Keratinocyte (primary cell): ENCODE data around the gene DLGAP1. TPM values are rescaled to one million over a fixed set of nuclear protein-coding genes. Genes with fewer than 3 reads are reported as not detected.

Experiments
- DNase-seq: peaks from one replicate; pipeline ENCODE4 v3.0.0-alpha.2; 2011; ENCODE audit warnings: low read depth, missing footprints, low spot score
- FAIRE-seq: peaks from 2 replicates; lab custom pipeline; 2011; peaks lifted over from hg19 to GRCh38; lab: Jason Lieb, UNC
- H2AFZ ChIP-seq: 2 replicates; pipeline ENCODE4 v1.6.0; 2012; ENCODE audit warnings: low read length, control low read depth, inconsistent platforms; ENCODE audit not compliant: control insufficient read depth
- H3K27ac ChIP-seq: 2 replicates; pipeline ENCODE4 v1.5.1; 2011; ENCODE audit warnings: low read length; ENCODE audit not compliant: control insufficient read depth, insufficient read depth
- H3K27me3 ChIP-seq: 3 replicates; pipeline ENCODE4 v1.6.0; 2011; ENCODE audit warnings: low read length; ENCODE audit not compliant: control insufficient read depth, insufficient read depth; ENCODE audit errors: extremely low read depth
- H3K36me3 ChIP-seq, 2 experiments: 2 replicates in 1 of 2; 3 replicates in 1 of 2; pipeline ENCODE4 v1.5.1; 2011; ENCODE audit warnings: low read length in 2 of 2, mild to moderate bottlenecking in 1 of 2; ENCODE audit not compliant: control insufficient read depth in 2 of 2, insufficient read depth in 2 of 2; ENCODE audit errors: extremely low read depth in 1 of 2
- H3K4me1 ChIP-seq: 3 replicates; pipeline ENCODE4 v1.5.1; 2011; ENCODE audit warnings: low read length; ENCODE audit not compliant: control insufficient read depth, insufficient read depth; ENCODE audit errors: extremely low read depth
- H3K4me2 ChIP-seq: 3 replicates; pipeline ENCODE4 v1.6.0; 2011; ENCODE audit warnings: low read depth, low read length; ENCODE audit not compliant: control insufficient read depth, insufficient read depth; ENCODE audit errors: extremely low read depth
- H3K4me3 ChIP-seq, 3 experiments: fragments of 200-600 bp in 1 of 3; sonication (generic) in 1 of 3; 2 replicates in 2 of 3; 3 replicates in 1 of 3; pipeline ENCODE4 v1.5.1; 2011 to 2016; ENCODE audit warnings: low read length in 3 of 3, mild to moderate bottlenecking in 3 of 3, control low read depth in 2 of 3, inconsistent platforms in 1 of 3, low read depth in 1 of 3, mixed read lengths in 1 of 3, mixed run types in 1 of 3, moderate library complexity in 1 of 3; ENCODE audit not compliant: control insufficient read depth in 2 of 3, insufficient read depth in 2 of 3; ENCODE audit errors: extremely low read depth in 1 of 3
- H3K79me2 ChIP-seq: 2 replicates; pipeline ENCODE4 v1.6.0; 2012; ENCODE audit warnings: low read length; ENCODE audit not compliant: control insufficient read depth, insufficient read depth
- H3K9ac ChIP-seq: 3 replicates; pipeline ENCODE4 v1.6.0; 2011; ENCODE audit warnings: low read length; ENCODE audit not compliant: control insufficient read depth, insufficient read depth; ENCODE audit errors: extremely low read depth
- H3K9me1 ChIP-seq: 3 replicates; pipeline ENCODE4 v1.6.0; 2011; ENCODE audit warnings: low read length; ENCODE audit not compliant: control insufficient read depth, insufficient read depth; ENCODE audit errors: extremely low read depth
- H3K9me3 ChIP-seq: 2 replicates; pipeline ENCODE4 v1.5.1; 2012; ENCODE audit warnings: low read depth, low read length; ENCODE audit not compliant: control insufficient read depth
- H4K20me1 ChIP-seq: 3 replicates; pipeline ENCODE4 v1.6.0; 2011; ENCODE audit warnings: low read length; ENCODE audit not compliant: control insufficient read depth, insufficient read depth; ENCODE audit errors: extremely low read depth
- CTCF ChIP-seq, 3 experiments: IDR thresholded peaks in 1 of 3; conservative IDR thresholded peaks in 1 of 3; optimal IDR thresholded peaks in 1 of 3; 2 replicates in 2 of 3; 3 replicates in 1 of 3; pipeline versions ENCODE3 to v1.5.1; 2011; ENCODE audit warnings: low read length in 3 of 3, mild to moderate bottlenecking in 3 of 3, moderate library complexity in 2 of 3, control low read depth in 1 of 3, inconsistent platforms in 1 of 3; ENCODE audit not compliant: insufficient read depth in 2 of 3; ENCODE audit errors: extremely low read depth in 1 of 3
- EZH2 ChIP-seq: IDR thresholded peaks from one replicate; pipeline ENCODE4 v1.6.1; 2012; ENCODE audit warnings: inconsistent platforms, mild to moderate bottlenecking, low read length, moderate library complexity
- dilution Hi-C: fragments of 300-500 bp; cut with MboI; formaldehyde crosslinking; loops from one replicate; pipeline ENCODE4 v1.7.0; 2020; ENCODE audit warnings: low sequenced_read_pairs; ENCODE audit not compliant: extremely low pct_ligation_motif_present
- polyA plus RNA-seq, 5 experiments: library from polyadenylated mRNA; depleted of rRNA in 3 of 5; stranded (reverse) in 3 of 5; stranded (forward) in 1 of 5; unstranded in 1 of 5; fragments of >200 nt; gene quantifications; 1 replicate in 1 of 5; 2 replicates in 3 of 5; 3 replicates in 1 of 5; pipeline versions ENCODE4 v1.2.1 to v1.2.3, GENCODE V29; 2011 to 2012; ENCODE audit warnings: missing spikeins in 2 of 5, low read depth in 1 of 5, low replicate concordance in 1 of 5

Gene DLGAP1
- polyA plus RNA-seq, 1 donor (not counting 4 experiments of a cell fraction or from before 2014, with no cell fraction given), result not detected

- no peak overlapping the region for H3K9ac ChIP-seq
- no peaks in the 10 kb centered on the region for H3K27me3 ChIP-seq
- no peaks in the 10 kb centered on the region for H4K20me1 ChIP-seq
- no peaks in the 10 kb centered on the region for H3K9me1 ChIP-seq
- dilution Hi-C loops, result no loop called here
- H2AFZ ChIP-seq, result no peak overlapping the region
- no peaks in the 10 kb centered on the region for H3K79me2 ChIP-seq
- no peak overlapping the region for H3K4me2 ChIP-seq
- H3K27ac ChIP-seq, result no peak overlapping the region
- no peak for FAIRE-seq
- TF ChIP-seq CTCF (optimal IDR thresholded peaks at IDR 0.05 in 1 of 3, IDR thresholded peaks at IDR 0.05 in 1 of 3, conservative IDR thresholded peaks at IDR 0.05 in 1 of 3; ENCODE audit: extremely low read depth in 1 of 3, insufficient read depth in 2 of 3, low read length in 3 of 3), result no peak
- TF ChIP-seq EZH2, result no peak
- no peaks in the 10 kb centered on the region for H3K36me3 ChIP-seq
- DNase-seq, result no peak
- no peak overlapping the region for H3K4me3 ChIP-seq
- no peaks in the 10 kb centered on the region for H3K4me1 ChIP-seq
- no peaks in the 10 kb centered on the region for H3K9me3 ChIP-seq
Measured at GRCh38 chr18:4130734-4131719, 324.1 kb downstream of the DLGAP1 start.

GRCh38 chr18:4126939-4127338 is 328.2 kb downstream of the DLGAP1 start:
- no peak for FAIRE-seq
- no peak overlapping the region for H3K4me2 ChIP-seq
- H3K27ac ChIP-seq, result no peak overlapping the region
- H3K9ac ChIP-seq, result no peak overlapping the region
- DNase-seq, result no peak
- no peaks in the 10 kb centered on the region for H3K79me2 ChIP-seq
- no peak overlapping the region for H2AFZ ChIP-seq
- no peaks in the 10 kb centered on the region for H3K27me3 ChIP-seq
- no peaks in the 10 kb centered on the region for H3K4me1 ChIP-seq
- dilution Hi-C loops, result no loop called here
- H4K20me1 ChIP-seq, result no peaks in the 10 kb centered on the region
- no peak for TF ChIP-seq CTCF (optimal IDR thresholded peaks at IDR 0.05 in 1 of 3, IDR thresholded peaks at IDR 0.05 in 1 of 3, conservative IDR thresholded peaks at IDR 0.05 in 1 of 3; ENCODE audit: extremely low read depth in 1 of 3, insufficient read depth in 2 of 3, low read length in 3 of 3)
- no peak for TF ChIP-seq EZH2
- no peaks in the 10 kb centered on the region for H3K9me1 ChIP-seq
- H3K9me3 ChIP-seq, result no peaks in the 10 kb centered on the region
- H3K4me3 ChIP-seq, result no peak overlapping the region
- H3K36me3 ChIP-seq, result no peaks in the 10 kb centered on the region
